Muscle layer of duodenum (tissue), 2 donors: ENCODE data around the gene BCR.

Experiments used
- H3K27ac ChIP-seq: one replicate; pipeline ENCODE4 v1.7.0; 2013; ENCODE audit warnings: mild to moderate bottlenecking, low read length
- H3K27me3 ChIP-seq: one replicate; pipeline ENCODE4 v1.7.0; 2013; ENCODE audit warnings: low read depth, mild to moderate bottlenecking, control low read depth, low read length
- H3K36me3 ChIP-seq, 2 donors: one replicate each; pipeline ENCODE4 v1.7.0; 2013; ENCODE audit warnings: low read length in 2 of 2, control low read depth in 1 of 2, mild to moderate bottlenecking in 1 of 2; ENCODE audit not compliant: insufficient read depth in 2 of 2, control insufficient read depth in 1 of 2
- H3K4me1 ChIP-seq, 2 donors: one replicate each; pipeline ENCODE4 v1.7.0; 2013; ENCODE audit warnings: low read length in 2 of 2, mild to moderate bottlenecking in 2 of 2, control low read depth in 1 of 2, moderate library complexity in 1 of 2; ENCODE audit not compliant: insufficient read depth in 2 of 2, control insufficient read depth in 1 of 2
- H3K4me3 ChIP-seq, 2 donors: one replicate each; pipeline ENCODE4 v1.7.0; 2013; ENCODE audit warnings: low read length in 2 of 2, low read depth in 1 of 2, mild to moderate bottlenecking in 1 of 2
- H3K9me3 ChIP-seq, 2 donors: one replicate each; pipeline ENCODE4 v1.7.0; 2013; ENCODE audit warnings: low read length in 2 of 2, control low read depth in 1 of 2, mild to moderate bottlenecking in 1 of 2; ENCODE audit not compliant: control insufficient read depth in 1 of 2
- donor health status: healthy.

The BCR gene

GRCh38 chr22:23278883-23279675 lies 98.8 kb downstream of the BCR start:
- Histone ChIP-seq H3K36me3 (peaks cover 4 to 22% of the 10 kb centered on the region in 2 donors), H3K4me3 (no peak overlapping the region), H3K4me1 (peaks cover 0 to 22% of the 10 kb centered on the region in 2 donors), H3K27ac (no peak overlapping the region), H3K9me3 (no peaks in the 10 kb centered on the region), H3K27me3 (no peaks in the 10 kb centered on the region)

GRCh38 chr22:23279781-23280180 lies 99.5 kb downstream of the BCR start:
- Histone ChIP-seq H3K27me3 (no peaks in the 10 kb centered on the region), H3K36me3 (peaks cover 0 to 18% of the 10 kb centered on the region in 2 donors), H3K4me3 (no peak overlapping the region), H3K9me3 (no peaks in the 10 kb centered on the region), H3K4me1 (peaks cover 0 to 22% of the 10 kb centered on the region in 2 donors), H3K27ac (no peak overlapping the region)

- Histone ChIP-seq H3K4me3 (no peak overlapping the region), H3K36me3 (peaks cover 0 to 15% of the 10 kb centered on the region in 2 donors), H3K4me1 (peaks cover 0 to 22% of the 10 kb centered on the region in 2 donors), H3K27me3 (no peaks in the 10 kb centered on the region), H3K9me3 (no peaks in the 10 kb centered on the region), H3K27ac (peak overlapping the region; percentile 45)
Measured at GRCh38 chr22:23280356-23281052, 100.2 kb downstream of the BCR start.

- peak overlapping the region; percentile 45 for H3K27ac ChIP-seq
- no peaks in the 10 kb centered on the region for H3K27me3 ChIP-seq
- peaks cover 0 to 22% of the 10 kb centered on the region in 2 donors for H3K4me1 ChIP-seq
- H3K36me3 ChIP-seq: peaks cover 0 to 13% of the 10 kb centered on the region in 2 donors
- no peaks in the 10 kb centered on the region for H3K9me3 ChIP-seq
- H3K4me3 ChIP-seq: no peak overlapping the region
Measured at GRCh38 chr22:23281053-23281405, 100.7 kb downstream of the BCR start.

GRCh38 chr22:23281406-23282088 lies 101.2 kb downstream of the BCR start:
- Histone ChIP-seq H3K9me3 (no peaks in the 10 kb centered on the region), H3K4me1 (peaks cover 0 to 22% of the 10 kb centered on the region in 2 donors), H3K27me3 (no peaks in the 10 kb centered on the region), H3K27ac (peak overlapping the region; percentile 45), H3K4me3 (peak overlapping the region in 1 of 2 donors; percentile 22), H3K36me3 (peaks cover 0 to 17% of the 10 kb centered on the region in 2 donors)

- peaks cover 0 to 22% of the 10 kb centered on the region in 2 donors for H3K4me1 ChIP-seq
- no peaks in the 10 kb centered on the region for H3K9me3 ChIP-seq
- no peak overlapping the region for H3K27ac ChIP-seq
- H3K27me3 ChIP-seq: no peaks in the 10 kb centered on the region
- peaks cover 4 to 20% of the 10 kb centered on the region in 2 donors for H3K36me3 ChIP-seq
- H3K4me3 ChIP-seq: peak overlapping the region in 1 of 2 donors; percentile 22
Measured at GRCh38 chr22:23282089-23282501, 101.8 kb downstream of the BCR start.

GRCh38 chr22:23282516-23282915 lies 102.2 kb downstream of the BCR start:
- no peak overlapping the region for H3K4me3 ChIP-seq
- no peaks in the 10 kb centered on the region for H3K9me3 ChIP-seq
- peaks cover 4 to 25% of the 10 kb centered on the region in 2 donors for H3K36me3 ChIP-seq
- peaks cover 0 to 22% of the 10 kb centered on the region in 2 donors for H3K4me1 ChIP-seq
- peak overlapping the region; percentile 53 for H3K27ac ChIP-seq
- H3K27me3 ChIP-seq: no peaks in the 10 kb centered on the region

GRCh38 chr22:23282986-23283385 lies 102.7 kb downstream of the BCR start:
- Histone ChIP-seq H3K4me1 (peaks cover 0 to 22% of the 10 kb centered on the region in 2 donors), H3K9me3 (no peaks in the 10 kb centered on the region), H3K27ac (peak overlapping the region; percentile 1), H3K27me3 (no peaks in the 10 kb centered on the region), H3K4me3 (no peak overlapping the region), H3K36me3 (peaks cover 4 to 29% of the 10 kb centered on the region in 2 donors)

GRCh38 chr22:23283591-23284503 lies 103.5 kb downstream of the BCR start:
- Histone ChIP-seq H3K27ac (peak overlapping the region; percentile 1), H3K27me3 (no peaks in the 10 kb centered on the region), H3K9me3 (no peaks in the 10 kb centered on the region), H3K4me1 (peaks cover 0 to 17% of the 10 kb centered on the region in 2 donors), H3K36me3 (peaks cover 4 to 37% of the 10 kb centered on the region in 2 donors), H3K4me3 (no peak overlapping the region)

GRCh38 chr22:23284504-23285033 lies 104.3 kb downstream of the BCR start:
- H3K36me3 ChIP-seq: peaks cover 4 to 43% of the 10 kb centered on the region in 2 donors
- no peaks in the 10 kb centered on the region for H3K9me3 ChIP-seq
- no peak overlapping the region for H3K4me3 ChIP-seq
- H3K27me3 ChIP-seq: no peaks in the 10 kb centered on the region
- no peak overlapping the region for H3K27ac ChIP-seq
- peaks cover 0 to 10% of the 10 kb centered on the region in 2 donors for H3K4me1 ChIP-seq
